ENCODE measurements around the gene ERCC1. TPM values are rescaled to one million over a fixed set of nuclear protein-coding genes. Genes with fewer than 3 reads are reported as not detected.

ERCC1 gene
- total and polyA plus RNA-seq, 8 donors: 7.8 to 79.3 (median 49.5) TPM

GRCh38 chr19:45460807-45461347 is 37.2 kb upstream of the ERCC1 start:
- WGBS, 5 donors: 47 to 53% (median 49%) methylated on average over 8 of the region's 8 CpGs
- Histone ChIP-seq H3K27ac (no peak overlapping the region), H3K27me3 (no peaks in the 10 kb centered on the region), H3K36me3 (no peaks in the 10 kb centered on the region), H3K4me3 (no peak overlapping the region), H3K9me3 (no peaks in the 10 kb centered on the region), H3K4me1 (peaks cover 6 to 9% (median 8%) of the 10 kb centered on the region in 4 donors)
- TF ChIP-seq POLR2AphosphoS5 (IDR thresholded peaks at IDR 0.05) (no peak), CTCF (IDR thresholded peaks at IDR 0.05) (no peak), EP300 (IDR thresholded peaks at IDR 0.05) (no peak)
- intact Hi-C loops (cut with DNase I; ENCODE audit: low total_unique reads): no loop called here
- no peak for DNase-seq

- TF ChIP-seq CTCF (IDR thresholded peaks at IDR 0.05): no peak
- TF ChIP-seq POLR2A (IDR thresholded peaks at IDR 0.05): no peak
- no peak for TF ChIP-seq EP300 (IDR thresholded peaks at IDR 0.05)
- no peak for TF ChIP-seq POLR2AphosphoS5 (IDR thresholded peaks at IDR 0.05)
- Histone ChIP-seq H3K4me1 (peaks cover 21 to 29% (median 24%) of the 10 kb centered on the region in 4 donors), H3K36me3 (no peaks in the 10 kb centered on the region), H3K9me3 (no peaks in the 10 kb centered on the region), H3K4me3 (no peak overlapping the region), H3K27me3 (no peaks in the 10 kb centered on the region), H3K27ac (no peak overlapping the region)
- intact Hi-C loops (cut with DNase I; ENCODE audit: low total_unique reads): no loop called here
- no peak for DNase-seq
Observed at GRCh38 chr19:45457776-45458175, 34.1 kb upstream of the ERCC1 start.

- peak overlapping the region; percentile 81 to 91 (median 88) for H3K27ac ChIP-seq
- no peak for DNase-seq
- intact Hi-C loops (cut with DNase I; ENCODE audit: low total_unique reads): no loop called here
- peaks cover 25 to 36% (median 28%) of the 10 kb centered on the region in 4 donors for H3K4me1 ChIP-seq
- no peaks in the 10 kb centered on the region for H3K27me3 ChIP-seq
- TF ChIP-seq EP300 (IDR thresholded peaks at IDR 0.05) (no peak), CTCF (IDR thresholded peaks at IDR 0.05) (no peak), POLR2AphosphoS5 (IDR thresholded peaks at IDR 0.05) (no peak)
- H3K36me3 ChIP-seq: no peaks in the 10 kb centered on the region
- no peaks in the 10 kb centered on the region for H3K9me3 ChIP-seq
- 46 to 75% (median 60%) methylated on average over 2 of the region's 2 CpGs for WGBS, 5 donors
- H3K4me3 ChIP-seq: no peak overlapping the region
Observed at GRCh38 chr19:45456500-45456815, 32.7 kb upstream of the ERCC1 start.

GRCh38 chr19:45455707-45456499 is 32.2 kb upstream of the ERCC1 start:
- no peaks in the 10 kb centered on the region for H3K27me3 ChIP-seq
- TF ChIP-seq POLR2A (IDR thresholded peaks at IDR 0.05) (no peak), POLR2AphosphoS5 (IDR thresholded peaks at IDR 0.05) (peak; percentile 72 to 92 (median 78)), EP300 (IDR thresholded peaks at IDR 0.05) (peak; percentile 5), CTCF (IDR thresholded peaks at IDR 0.05) (no peak)
- WGBS, 5 donors: 7 to 11% (median 9%) methylated on average over 25 to 27 of the region's 27 CpGs
- no peaks in the 10 kb centered on the region for H3K9me3 ChIP-seq
- H3K36me3 ChIP-seq: no peaks in the 10 kb centered on the region
- H3K4me1 ChIP-seq: peaks cover 29 to 39% (median 33%) of the 10 kb centered on the region in 4 donors
- intact Hi-C loops (cut with DNase I; ENCODE audit: low total_unique reads): no loop called here
- H3K4me3 ChIP-seq: no peak overlapping the region
- peak; percentile 95 to 98 for DNase-seq
- peak overlapping the region; percentile 81 to 91 (median 88) for H3K27ac ChIP-seq

All from stomach (tissue), 9 donors.